GM19099 (cell line): Measurements from ENCODE around the gene MC4R.

Experiments used
- POLR2A ChIP-seq: IDR thresholded peaks from 3 replicates; pipeline ENCODE4 v1.6.1; 2011; ENCODE audit warnings: low read depth; ENCODE audit not compliant: insufficient read length; ENCODE audit errors: extremely low read depth

MC4R gene

DNA sequence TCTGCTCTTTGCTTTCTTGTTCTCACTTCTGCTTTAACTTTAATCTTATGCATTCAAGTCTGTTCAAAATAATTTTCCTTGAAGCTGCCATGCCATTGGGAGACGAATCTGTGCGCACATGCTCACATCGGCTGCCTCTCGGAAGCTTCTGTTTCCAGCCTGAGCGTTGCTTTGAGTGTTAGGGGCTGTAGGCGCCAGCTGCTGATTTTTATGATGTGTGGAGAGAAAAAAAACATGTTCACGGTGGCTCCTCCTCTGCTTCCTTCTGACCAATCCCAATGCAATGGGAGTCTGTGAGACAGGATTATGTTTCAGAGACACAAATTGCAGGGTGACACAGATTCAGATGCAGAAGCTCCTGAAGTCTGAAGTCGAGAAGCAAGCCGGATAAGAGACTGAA, at the start of gene MC4R:
MC4R (minus strand) TSS at position 180 of the 400 bp plus-strand sequence. CDS start 426 bp downstream, outside the sequence.
- no peak for TF ChIP-seq POLR2A

DNA sequence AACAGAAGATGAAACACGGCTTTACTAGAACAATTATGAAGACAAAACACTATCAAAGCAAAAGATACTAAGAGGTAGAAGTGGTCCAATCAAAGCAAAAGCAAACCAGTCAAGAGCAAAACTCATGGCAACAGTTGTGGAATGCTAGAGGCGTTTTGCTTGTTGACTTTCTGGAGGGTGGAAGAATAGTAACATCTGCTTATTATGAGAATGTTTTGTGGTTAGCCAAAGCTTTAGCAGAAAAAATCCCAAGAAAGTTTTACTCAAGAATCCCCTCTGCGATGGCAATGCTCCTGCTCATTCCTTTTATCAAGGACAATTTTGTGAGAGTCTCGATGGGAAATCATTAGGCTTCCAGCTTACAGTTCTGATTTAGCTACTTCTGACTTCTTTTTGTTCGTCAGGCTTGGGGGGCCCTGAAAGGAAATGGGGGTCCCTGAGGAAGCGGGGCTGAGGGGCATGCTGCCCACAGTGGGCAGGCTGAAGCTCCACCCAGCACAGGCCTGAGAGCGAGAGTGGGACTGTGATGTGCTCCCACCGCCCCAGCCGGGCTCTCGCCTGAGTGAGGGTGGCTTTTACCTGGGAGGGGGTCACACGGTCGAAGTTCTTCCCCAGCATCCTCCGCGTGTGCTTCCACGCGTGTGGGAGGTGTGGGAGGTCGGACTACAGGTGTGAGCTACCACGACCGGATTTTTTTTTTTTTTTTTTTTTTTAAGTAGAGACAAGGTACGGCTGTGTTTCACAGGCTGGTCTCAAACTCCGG, 49.0 kb upstream of the MC4R start:
- TF ChIP-seq POLR2A: no peak

GRCh38 chr18:60417946-60418345, 45.4 kb upstream of the MC4R start:
- no peak for TF ChIP-seq POLR2A

DNA sequence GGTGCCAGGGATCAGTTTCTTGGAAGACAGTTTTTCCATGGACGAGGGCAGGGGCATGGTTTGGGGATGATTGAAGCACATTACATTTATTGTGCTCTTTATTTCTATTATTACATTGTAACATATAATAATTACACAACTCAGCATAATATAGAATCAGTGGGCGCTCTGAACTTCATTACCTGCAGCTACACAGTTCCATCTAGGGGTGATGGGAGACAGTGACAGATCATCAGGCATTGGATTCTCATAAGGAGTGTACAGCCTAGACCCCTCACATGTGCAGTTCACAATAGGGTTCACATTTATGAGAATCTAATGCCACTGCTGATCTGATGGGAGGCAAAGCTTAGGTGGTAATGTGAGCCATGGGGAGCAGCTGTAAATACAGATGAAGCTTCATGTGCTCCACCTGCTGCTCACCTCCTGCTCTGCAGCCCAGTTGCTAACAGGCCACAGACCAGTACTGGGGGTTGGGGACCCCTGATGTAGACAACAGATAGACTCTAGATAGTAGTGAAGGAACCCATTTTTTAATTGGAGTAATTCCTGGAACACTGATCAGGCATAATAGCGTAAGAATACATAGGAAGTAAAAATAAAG, 41.5 kb upstream of the MC4R start:
- TF ChIP-seq POLR2A: no peak

DNA sequence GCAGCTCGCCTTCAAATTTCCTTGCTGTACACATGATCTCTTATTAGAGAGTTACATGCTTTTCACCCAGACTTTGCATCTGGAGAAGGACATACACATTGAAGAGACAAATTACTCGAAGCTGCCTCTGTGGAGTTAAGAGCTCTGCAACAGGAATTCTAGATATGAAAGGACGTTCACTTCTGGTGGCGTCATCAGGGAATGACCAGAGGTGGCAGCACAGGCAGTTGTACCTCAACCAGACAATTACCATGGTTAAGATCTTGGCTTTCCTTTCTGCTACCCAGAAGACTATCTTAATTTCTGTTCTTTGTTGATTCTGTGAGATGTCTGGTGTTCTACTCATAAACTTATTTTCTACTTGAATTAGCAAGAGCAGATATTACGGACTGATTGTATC, 39.1 kb upstream of the MC4R start:
- TF ChIP-seq POLR2A: no peak

GRCh38 chr18:60406721-60407120, 34.1 kb upstream of the MC4R start:
- TF ChIP-seq POLR2A: no peak

DNA sequence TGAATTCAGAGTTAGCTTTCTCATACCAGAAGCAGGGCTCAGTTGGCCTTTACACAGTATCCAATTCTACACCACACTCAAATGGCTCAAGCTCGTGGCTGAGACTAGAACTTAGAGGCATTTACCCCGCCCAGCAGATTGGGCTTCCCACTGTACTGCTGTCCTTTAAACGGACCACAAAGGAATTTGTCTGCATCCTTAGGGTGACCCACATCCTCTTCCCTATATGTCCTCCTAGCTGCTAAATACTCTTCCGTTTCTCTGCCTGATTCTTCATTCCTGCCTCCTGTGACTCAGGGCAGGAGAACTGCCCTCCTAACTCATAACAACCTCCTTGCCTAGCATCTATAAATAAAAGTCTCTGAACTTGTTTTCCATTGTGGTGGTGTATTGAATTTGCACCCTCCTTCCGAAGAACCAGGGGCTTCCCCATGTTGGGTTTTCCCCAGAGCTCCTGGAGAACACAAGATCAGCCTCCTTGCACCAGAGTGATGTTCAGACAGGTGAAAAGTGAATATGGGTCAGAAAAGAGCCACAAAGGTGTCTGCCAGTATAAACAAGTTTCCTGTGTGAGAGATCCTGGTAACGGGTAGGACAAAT, 32.0 kb upstream of the MC4R start:
- TF ChIP-seq POLR2A: no peak

GRCh38 chr18:60401346-60401745, 28.8 kb upstream of the MC4R start:
- no peak for TF ChIP-seq POLR2A

DNA sequence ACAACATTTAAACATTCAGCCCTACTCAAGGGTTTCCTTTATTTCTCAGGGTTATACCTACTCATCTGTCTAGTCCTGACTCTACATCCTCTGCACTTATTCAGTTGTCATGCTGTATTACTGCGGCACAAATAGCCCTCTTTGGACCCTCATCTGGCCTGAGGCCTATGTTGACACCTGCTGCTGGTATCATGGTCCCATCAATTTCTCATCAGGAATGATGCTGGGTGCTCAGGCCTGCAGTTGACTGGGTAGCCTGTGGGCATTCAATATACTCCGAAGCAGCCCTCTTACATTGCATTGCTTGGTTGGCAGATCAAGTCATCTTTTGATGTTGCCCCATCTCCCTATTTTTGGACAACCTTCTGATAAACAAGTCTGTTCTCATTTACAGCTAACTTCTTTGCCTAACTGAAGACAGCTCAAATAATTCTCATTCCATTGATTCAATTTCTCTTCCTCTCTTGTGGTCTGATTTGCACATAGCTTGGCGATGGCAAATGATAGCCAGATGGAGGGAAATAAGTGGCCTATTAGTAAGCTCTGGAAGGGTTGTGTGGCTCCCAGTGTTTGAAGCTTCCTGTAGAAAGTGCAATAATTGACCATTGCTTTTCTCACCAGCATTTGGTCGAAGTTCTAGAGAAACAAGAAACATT, 19.1 kb upstream of the MC4R start:
- TF ChIP-seq POLR2A: no peak

GRCh38 chr18:60389314-60389713, 16.7 kb upstream of the MC4R start:
- no peak for TF ChIP-seq POLR2A

DNA sequence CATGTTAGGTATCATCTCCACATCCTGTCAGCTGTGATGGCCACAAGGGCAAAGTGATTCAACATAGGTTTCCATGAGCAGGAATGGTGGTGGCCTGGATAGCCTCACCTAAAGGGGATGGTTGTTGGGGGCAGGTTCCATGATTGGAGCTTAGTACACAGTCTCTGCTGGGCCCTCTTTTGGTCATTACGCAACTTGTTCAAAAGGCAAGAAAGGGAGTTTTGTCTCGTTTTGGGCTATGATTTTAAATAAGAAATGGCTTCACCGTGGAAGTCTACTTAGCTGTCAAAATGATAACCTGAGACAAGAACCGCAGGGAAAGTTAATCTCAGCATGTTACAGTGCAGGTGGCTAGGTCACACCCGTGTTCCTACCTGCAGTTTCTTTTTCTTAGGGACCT, 13.1 kb upstream of the MC4R start:
- TF ChIP-seq POLR2A: no peak

DNA sequence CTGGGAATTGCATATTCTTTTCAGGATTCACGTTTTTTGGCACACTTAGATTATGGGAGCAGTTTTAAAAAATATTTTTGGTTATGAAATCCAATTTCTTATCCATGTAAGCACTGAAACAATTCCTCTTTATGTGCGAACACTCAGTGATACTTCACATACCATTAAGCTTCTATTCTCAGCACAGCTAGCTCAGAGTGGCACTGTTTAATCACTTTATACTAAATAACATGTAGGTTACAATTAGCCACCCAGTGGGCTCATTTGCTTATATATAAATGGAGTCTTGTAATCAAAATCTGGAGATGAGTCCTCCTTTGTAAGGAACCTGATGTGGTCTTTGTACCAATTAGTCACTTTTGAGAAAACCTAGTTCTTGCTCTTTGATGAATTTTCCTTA, 11.3 kb upstream of the MC4R start:
- no peak for TF ChIP-seq POLR2A

DNA sequence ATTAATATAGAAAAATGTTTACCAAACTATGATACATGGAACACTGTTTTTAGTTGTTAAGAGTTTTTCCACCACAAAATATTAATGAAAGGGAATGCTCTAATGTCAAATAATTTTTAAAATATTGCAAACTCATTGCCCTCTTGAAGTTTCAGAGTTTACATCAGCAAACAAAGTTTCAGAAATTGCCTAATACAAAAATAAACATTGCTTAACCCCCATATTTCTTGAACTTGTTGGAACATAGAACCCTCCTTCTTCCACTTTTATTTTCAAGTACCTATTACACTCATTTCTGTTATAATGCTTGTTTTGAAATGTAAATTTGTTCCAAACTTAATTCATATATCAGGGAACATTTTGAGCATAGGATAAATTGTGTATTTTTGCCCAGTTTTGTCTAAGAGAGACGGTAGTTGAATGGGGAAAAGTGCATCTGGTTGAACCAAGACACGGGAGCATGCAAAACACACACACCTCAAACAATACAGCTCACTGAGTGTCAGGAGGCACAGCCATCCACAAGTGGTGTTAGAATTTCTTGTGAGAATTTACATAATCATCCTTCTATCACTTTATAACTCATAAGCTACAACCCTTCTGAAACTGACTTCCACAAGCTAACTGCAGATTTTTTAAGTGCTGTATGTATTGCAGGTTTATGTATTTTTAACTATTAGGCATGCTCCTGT, 5.3 kb upstream of the MC4R start:
- TF ChIP-seq POLR2A: no peak

- TF ChIP-seq POLR2A: no peak
These were observed 443 bp downstream of the MC4R start for GRCh38 chr18:60372132-60372531.

DNA sequence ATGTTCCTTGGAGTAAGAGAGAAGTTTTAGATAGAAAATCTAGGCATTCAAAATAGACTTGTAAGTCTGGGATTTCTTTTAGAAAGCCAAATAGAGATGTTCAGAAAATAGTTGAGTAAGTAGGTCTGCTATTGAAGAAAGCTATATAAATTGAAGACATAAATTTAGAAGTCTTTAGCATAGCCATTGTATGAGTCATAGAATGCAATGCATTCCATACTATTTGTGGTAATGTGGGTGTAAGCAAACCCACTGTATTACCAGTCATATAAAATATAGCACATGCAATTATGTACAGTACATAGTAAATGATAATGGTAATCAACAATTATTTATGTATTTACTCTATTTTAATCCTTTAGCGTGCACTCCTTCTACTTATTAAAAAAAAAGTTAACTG, 14.1 kb downstream of the MC4R start:
- TF ChIP-seq POLR2A: no peak
